GM15510 (cell line): ENCODE results near the gene MRRF.

Source experiments
- POLR2A ChIP-seq: IDR thresholded peaks from 3 replicates; pipeline ENCODE4 v1.6.1; 2011; ENCODE audit warnings: borderline replicate concordance; ENCODE audit not compliant: insufficient read length; ENCODE audit errors: extremely low read depth

The MRRF gene

GRCh38 chr9:122329597-122329996 lies 64.9 kb downstream of the MRRF start:
- TF ChIP-seq POLR2A = no peak

DNA sequence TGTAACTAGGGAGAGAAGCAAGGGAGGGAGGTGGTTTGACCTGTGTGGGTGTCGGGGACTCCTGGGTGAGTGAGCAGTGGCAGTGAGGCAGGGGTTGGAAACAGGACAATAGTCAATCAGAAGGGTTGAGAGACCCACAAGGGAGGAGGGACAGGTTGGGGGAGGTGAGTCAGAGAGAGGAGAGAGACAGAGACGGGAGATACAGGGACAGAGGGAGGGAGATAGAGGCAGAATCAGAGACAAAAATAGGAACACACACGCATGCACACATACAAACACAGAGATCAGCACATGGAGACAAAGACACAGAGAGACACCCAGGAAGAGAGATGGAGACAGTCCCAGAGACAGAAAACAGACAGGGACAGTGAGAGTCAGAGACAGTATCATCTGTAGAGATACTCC lies 66.8 kb downstream of the MRRF start:
- TF ChIP-seq POLR2A = no peak

DNA sequence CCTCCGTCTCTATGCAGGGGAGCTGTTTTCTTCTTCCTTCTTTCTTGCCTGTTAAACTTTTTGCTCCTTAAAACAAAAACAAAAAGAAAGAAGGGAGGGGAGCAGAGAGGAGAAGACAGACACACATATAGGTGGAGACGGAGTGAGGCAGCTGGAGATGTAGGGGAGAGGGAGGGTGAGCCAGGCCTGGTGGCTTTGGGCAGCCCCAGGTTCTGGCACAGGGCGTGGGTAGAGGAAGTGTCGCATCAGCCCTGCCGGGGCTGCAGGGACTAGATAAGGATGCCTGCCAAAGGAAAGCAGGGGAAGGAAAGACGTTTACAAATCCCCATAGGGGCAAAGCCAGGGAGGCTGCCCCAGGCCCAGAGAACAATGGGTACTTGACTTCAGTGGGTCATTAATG lies 67.4 kb downstream of the MRRF start:
- TF ChIP-seq POLR2A = no peak

DNA sequence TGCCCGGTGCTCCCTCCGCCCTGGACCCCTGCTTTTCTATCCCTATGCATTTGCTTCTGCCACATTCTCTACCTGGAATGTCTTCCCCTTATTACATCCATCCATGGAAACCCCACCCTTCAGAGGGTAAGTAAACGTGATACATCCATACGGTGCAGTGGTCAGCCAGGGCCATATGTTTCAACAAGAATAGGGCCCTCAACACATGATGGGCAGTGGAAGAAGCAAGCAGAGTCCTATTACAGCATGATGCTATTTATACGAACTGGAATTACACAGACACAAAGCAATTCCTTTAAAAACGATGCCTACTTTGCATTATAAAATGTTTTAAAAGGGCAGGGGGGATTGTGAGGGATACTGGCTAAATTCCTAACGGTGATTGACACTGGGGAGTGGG lies 68.0 kb downstream of the MRRF start:
- no peak for TF ChIP-seq POLR2A

DNA sequence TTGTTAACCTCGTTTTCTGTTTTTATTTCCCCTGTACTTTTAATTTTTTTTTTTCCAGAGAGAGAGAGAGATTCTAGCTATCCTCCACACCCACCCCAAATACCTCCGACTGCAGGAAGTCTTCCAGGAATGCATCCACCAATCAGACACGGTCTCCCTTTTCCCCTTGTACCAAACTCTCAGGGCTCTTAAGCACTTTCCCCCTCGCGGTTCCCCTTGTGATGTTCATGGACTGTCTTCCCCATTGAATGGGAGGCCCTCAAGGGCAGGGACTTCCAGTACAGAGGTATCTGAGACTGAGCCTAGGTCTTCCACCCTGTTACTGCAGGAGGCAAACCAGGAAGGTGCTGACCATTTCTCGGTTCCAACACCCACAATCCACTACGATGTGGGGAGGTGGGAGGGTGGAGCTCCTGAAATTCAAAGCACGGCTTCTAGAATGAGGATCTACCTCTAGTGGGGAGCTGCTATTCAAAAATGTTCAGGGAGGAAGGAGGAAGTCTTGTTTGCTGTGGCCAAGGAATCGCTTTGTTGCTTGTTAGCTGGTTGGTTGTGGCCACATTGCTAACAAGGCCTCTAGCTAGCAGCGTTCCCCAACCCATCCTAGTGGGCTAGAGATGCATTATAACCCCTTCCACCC lies 68.6 kb downstream of the MRRF start:
- TF ChIP-seq POLR2A = no peak

GRCh38 chr9:122334916-122335315 lies 70.2 kb downstream of the MRRF start:
- TF ChIP-seq POLR2A = no peak

GRCh38 chr9:122336189-122336588 lies 71.5 kb downstream of the MRRF start:
- no peak for TF ChIP-seq POLR2A

- TF ChIP-seq POLR2A = no peak
Observed at GRCh38 chr9:122336866-122337555, 72.3 kb downstream of the MRRF start.

- TF ChIP-seq POLR2A = no peak
Observed at GRCh38 chr9:122337556-122337929, 72.9 kb downstream of the MRRF start.

GRCh38 chr9:122338536-122338935 lies 73.9 kb downstream of the MRRF start:
- no peak for TF ChIP-seq POLR2A

GRCh38 chr9:122338994-122339393 lies 74.3 kb downstream of the MRRF start:
- TF ChIP-seq POLR2A = no peak

DNA sequence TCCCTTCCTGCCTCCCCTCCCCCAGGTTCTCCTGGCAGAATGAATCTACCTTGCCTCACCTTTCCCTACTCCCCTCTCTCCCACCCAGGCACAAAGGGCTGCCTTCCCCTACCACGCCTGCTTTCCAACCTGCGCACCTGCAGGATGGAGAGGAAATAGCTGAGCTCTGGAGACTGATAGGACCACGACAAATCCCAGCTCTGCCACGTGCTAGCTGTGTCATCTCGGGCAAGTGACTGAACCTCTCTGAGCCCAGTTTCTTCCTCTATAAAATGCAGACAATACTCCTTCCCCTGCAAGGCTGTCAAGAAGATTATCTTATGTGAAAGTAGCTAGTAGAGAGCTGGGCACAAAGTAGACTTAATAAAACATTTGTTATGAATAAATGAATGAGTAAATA lies 74.9 kb downstream of the MRRF start:
- TF ChIP-seq POLR2A = no peak

- TF ChIP-seq POLR2A = no peak
Observed at GRCh38 chr9:122340161-122340560, 75.5 kb downstream of the MRRF start.

DNA sequence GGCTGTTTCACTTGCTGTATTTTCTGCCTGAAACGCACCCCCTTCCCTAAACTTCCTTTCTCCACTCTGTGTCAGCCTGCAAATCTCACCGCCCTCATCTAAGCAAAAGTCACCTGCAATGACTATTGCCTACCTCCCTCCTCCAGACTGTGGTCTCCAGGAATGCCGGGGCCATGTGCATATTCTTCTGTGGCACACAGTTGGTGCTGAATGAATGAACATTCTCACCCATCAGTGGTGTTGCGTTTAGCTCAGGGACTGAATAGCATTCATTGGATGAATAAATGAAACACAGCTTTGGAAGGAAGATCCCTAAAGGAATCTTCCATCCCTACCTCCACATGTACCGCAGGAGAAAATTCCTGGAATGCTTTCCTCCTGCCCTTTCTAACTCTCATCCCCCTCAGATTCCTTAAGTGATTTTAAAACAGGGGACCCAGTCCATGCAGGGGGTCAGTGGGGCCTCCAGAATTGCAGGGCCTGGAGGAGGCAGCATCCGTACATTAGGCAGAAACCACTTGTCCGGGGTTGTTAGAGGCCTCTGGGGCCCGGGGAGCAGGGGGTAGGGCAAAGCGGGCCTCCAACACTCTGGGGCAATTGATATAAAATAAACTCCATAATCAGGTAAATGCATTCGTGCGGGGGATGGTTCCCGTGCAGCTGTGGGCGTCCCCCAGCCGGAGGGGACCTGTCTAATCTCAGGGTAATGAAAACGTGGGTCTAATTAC lies 77.8 kb downstream of the MRRF start:
- no peak for TF ChIP-seq POLR2A

DNA sequence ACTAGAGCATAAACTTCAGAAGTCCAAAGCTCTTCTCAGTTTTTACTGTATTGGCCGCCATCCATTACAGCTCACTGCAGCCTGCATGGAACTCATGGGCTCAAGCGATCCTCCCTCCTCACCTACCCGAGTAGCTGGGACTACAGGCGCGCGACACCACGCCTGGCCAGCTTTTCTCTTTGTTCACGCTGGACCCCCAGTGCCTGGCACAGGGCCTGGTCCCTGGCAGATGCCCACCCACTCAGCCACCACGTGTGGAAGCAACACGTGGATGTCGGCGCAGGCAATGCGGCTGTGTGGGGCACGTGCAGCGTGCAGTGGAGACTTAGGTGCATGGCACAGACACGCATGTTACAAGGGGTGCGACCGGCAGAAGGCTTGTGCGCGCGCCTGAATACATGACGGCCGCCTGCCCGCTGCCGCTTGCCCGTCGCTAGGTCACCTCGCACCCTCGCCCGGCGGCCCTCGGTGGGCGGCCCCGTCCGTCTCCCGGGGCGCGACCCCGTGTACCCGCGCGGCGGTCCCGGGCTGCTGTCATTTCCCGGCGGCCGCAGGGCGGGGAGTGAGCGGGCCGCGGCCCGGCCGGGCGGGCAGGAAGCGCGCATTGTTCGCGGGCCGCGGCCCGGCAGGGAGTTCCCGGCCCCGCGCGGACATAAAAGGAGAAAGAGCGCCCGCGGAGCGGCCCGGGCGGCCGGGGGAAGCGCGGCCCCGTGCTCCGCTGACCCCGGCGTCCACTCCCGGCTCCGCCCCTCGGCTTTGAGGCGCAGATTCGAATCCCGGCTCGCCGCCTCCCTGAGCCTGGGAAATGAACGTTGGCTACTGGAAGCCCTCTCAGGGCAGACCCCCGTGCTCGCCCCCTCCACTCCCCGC lies 82.0 kb downstream of the MRRF start:
- TF ChIP-seq POLR2A = no peak
